ENCODE results near the gene TK2.

Gene TK2

GRCh38 chr16:66477028-66477515 is 72.8 kb downstream of the TK2 start:
- no peak overlapping the region for H3K4me3 ChIP-seq (ENCODE audit: low read depth, low read length)
- H3K9ac ChIP-seq (ENCODE audit: low read depth, low read length), result no peak overlapping the region
- H3K27ac ChIP-seq (ENCODE audit: low read depth, low read length), result no peak overlapping the region
- H3K4me1 ChIP-seq (ENCODE audit: control insufficient read depth, insufficient read depth, low read length), result no peaks in the 10 kb centered on the region
- H3K36me3 ChIP-seq (ENCODE audit: control insufficient read depth, insufficient read depth, low read length), result no peaks in the 10 kb centered on the region
- H3K27me3 ChIP-seq (ENCODE audit: control insufficient read depth, insufficient read depth, low read length), result peaks cover 3% of the 10 kb centered on the region; the same call in 1 of the 2 replicates
- H3K9me3 ChIP-seq (ENCODE audit: control insufficient read depth, insufficient read depth, low read length), result no peaks in the 10 kb centered on the region

GRCh38 chr16:66476328-66477027 is 73.4 kb downstream of the TK2 start:
- no peaks in the 10 kb centered on the region for H3K9me3 ChIP-seq (ENCODE audit: control insufficient read depth, insufficient read depth, low read length)
- no peak overlapping the region for H3K9ac ChIP-seq (ENCODE audit: low read depth, low read length)
- peaks cover 3% of the 10 kb centered on the region; the same call in 1 of the 2 replicates for H3K27me3 ChIP-seq (ENCODE audit: control insufficient read depth, insufficient read depth, low read length)
- no peak overlapping the region for H3K4me3 ChIP-seq (ENCODE audit: low read depth, low read length)
- no peak overlapping the region for H3K27ac ChIP-seq (ENCODE audit: low read depth, low read length)
- H3K4me1 ChIP-seq (ENCODE audit: control insufficient read depth, insufficient read depth, low read length), result no peaks in the 10 kb centered on the region
- no peaks in the 10 kb centered on the region for H3K36me3 ChIP-seq (ENCODE audit: control insufficient read depth, insufficient read depth, low read length)

GRCh38 chr16:66475232-66475631 is 74.7 kb downstream of the TK2 start:
- H3K4me3 ChIP-seq (ENCODE audit: low read depth, low read length), result no peak overlapping the region
- no peak overlapping the region for H3K9ac ChIP-seq (ENCODE audit: low read depth, low read length)
- H3K27me3 ChIP-seq (ENCODE audit: control insufficient read depth, insufficient read depth, low read length), result peaks cover 3% of the 10 kb centered on the region; the same call in 1 of the 2 replicates
- H3K27ac ChIP-seq (ENCODE audit: low read depth, low read length), result no peak overlapping the region
- no peaks in the 10 kb centered on the region for H3K4me1 ChIP-seq (ENCODE audit: control insufficient read depth, insufficient read depth, low read length)
- no peaks in the 10 kb centered on the region for H3K36me3 ChIP-seq (ENCODE audit: control insufficient read depth, insufficient read depth, low read length)
- no peaks in the 10 kb centered on the region for H3K9me3 ChIP-seq (ENCODE audit: control insufficient read depth, insufficient read depth, low read length)

- H3K36me3 ChIP-seq (ENCODE audit: control insufficient read depth, insufficient read depth, low read length), result no peaks in the 10 kb centered on the region
- peaks cover 3% of the 10 kb centered on the region; the same call in 1 of the 2 replicates for H3K27me3 ChIP-seq (ENCODE audit: control insufficient read depth, insufficient read depth, low read length)
- no peaks in the 10 kb centered on the region for H3K9me3 ChIP-seq (ENCODE audit: control insufficient read depth, insufficient read depth, low read length)
- no peak overlapping the region for H3K4me3 ChIP-seq (ENCODE audit: low read depth, low read length)
- H3K27ac ChIP-seq (ENCODE audit: low read depth, low read length), result no peak overlapping the region
- H3K9ac ChIP-seq (ENCODE audit: low read depth, low read length), result no peak overlapping the region
- H3K4me1 ChIP-seq (ENCODE audit: control insufficient read depth, insufficient read depth, low read length), result no peaks in the 10 kb centered on the region
Measured at GRCh38 chr16:66474750-66475199, 75.1 kb downstream of the TK2 start.

- no peak overlapping the region for H3K9ac ChIP-seq (ENCODE audit: low read depth, low read length)
Measured at GRCh38 chr16:66473654-66474519, 76.0 kb downstream of the TK2 start.

GRCh38 chr16:66473051-66473571 is 76.8 kb downstream of the TK2 start:
- Histone ChIP-seq H3K36me3 (ENCODE audit: control insufficient read depth, insufficient read depth, low read length) (no peaks in the 10 kb centered on the region), H3K4me3 (ENCODE audit: low read depth, low read length) (no peak overlapping the region), H3K4me1 (ENCODE audit: control insufficient read depth, insufficient read depth, low read length) (no peaks in the 10 kb centered on the region), H3K9me3 (ENCODE audit: control insufficient read depth, insufficient read depth, low read length) (no peaks in the 10 kb centered on the region), H3K27ac (ENCODE audit: low read depth, low read length) (no peak overlapping the region), H3K9ac (ENCODE audit: low read depth, low read length) (no peak overlapping the region), H3K27me3 (ENCODE audit: control insufficient read depth, insufficient read depth, low read length) (peaks cover 3% of the 10 kb centered on the region; the same call in 1 of the 2 replicates)

More at GRCh38 chr16:66473654-66474519, 76.0 kb downstream of the TK2 start:
- no peak overlapping the region for H3K27ac ChIP-seq (ENCODE audit: low read depth, low read length)
- H3K4me1 ChIP-seq (ENCODE audit: control insufficient read depth, insufficient read depth, low read length), result no peaks in the 10 kb centered on the region
- H3K4me3 ChIP-seq (ENCODE audit: low read depth, low read length), result no peak overlapping the region
- H3K36me3 ChIP-seq (ENCODE audit: control insufficient read depth, insufficient read depth, low read length), result no peaks in the 10 kb centered on the region
- H3K27me3 ChIP-seq (ENCODE audit: control insufficient read depth, insufficient read depth, low read length), result peaks cover 3% of the 10 kb centered on the region; the same call in 1 of the 2 replicates
- H3K9me3 ChIP-seq (ENCODE audit: control insufficient read depth, insufficient read depth, low read length), result no peaks in the 10 kb centered on the region

- Histone ChIP-seq H3K27me3 (ENCODE audit: control insufficient read depth, insufficient read depth, low read length) (peaks cover 3% of the 10 kb centered on the region; the same call in 1 of the 2 replicates), H3K36me3 (ENCODE audit: control insufficient read depth, insufficient read depth, low read length) (no peaks in the 10 kb centered on the region), H3K4me3 (ENCODE audit: low read depth, low read length) (no peak overlapping the region), H3K9ac (ENCODE audit: low read depth, low read length) (no peak overlapping the region), H3K4me1 (ENCODE audit: control insufficient read depth, insufficient read depth, low read length) (no peaks in the 10 kb centered on the region), H3K9me3 (ENCODE audit: control insufficient read depth, insufficient read depth, low read length) (no peaks in the 10 kb centered on the region), H3K27ac (ENCODE audit: low read depth, low read length) (no peak overlapping the region)
Measured at GRCh38 chr16:66471716-66472393, 78.1 kb downstream of the TK2 start.

GRCh38 chr16:66471264-66471663 is 78.7 kb downstream of the TK2 start:
- no peaks in the 10 kb centered on the region for H3K9me3 ChIP-seq (ENCODE audit: control insufficient read depth, insufficient read depth, low read length)
- H3K4me3 ChIP-seq (ENCODE audit: low read depth, low read length), result no peak overlapping the region
- no peaks in the 10 kb centered on the region for H3K36me3 ChIP-seq (ENCODE audit: control insufficient read depth, insufficient read depth, low read length)
- H3K27ac ChIP-seq (ENCODE audit: low read depth, low read length), result no peak overlapping the region
- peaks cover 3% of the 10 kb centered on the region; the same call in 1 of the 2 replicates for H3K27me3 ChIP-seq (ENCODE audit: control insufficient read depth, insufficient read depth, low read length)
- no peak overlapping the region for H3K9ac ChIP-seq (ENCODE audit: low read depth, low read length)
- no peaks in the 10 kb centered on the region for H3K4me1 ChIP-seq (ENCODE audit: control insufficient read depth, insufficient read depth, low read length)

GRCh38 chr16:66470556-66470955 is 79.4 kb downstream of the TK2 start:
- Histone ChIP-seq H3K4me1 (ENCODE audit: control insufficient read depth, insufficient read depth, low read length) (no peaks in the 10 kb centered on the region), H3K27me3 (ENCODE audit: control insufficient read depth, insufficient read depth, low read length) (peaks cover 3% of the 10 kb centered on the region), H3K27ac (ENCODE audit: low read depth, low read length) (no peak overlapping the region), H3K9me3 (ENCODE audit: control insufficient read depth, insufficient read depth, low read length) (no peaks in the 10 kb centered on the region), H3K9ac (ENCODE audit: low read depth, low read length) (no peak overlapping the region), H3K4me3 (ENCODE audit: low read depth, low read length) (no peak overlapping the region), H3K36me3 (ENCODE audit: control insufficient read depth, insufficient read depth, low read length) (no peaks in the 10 kb centered on the region)

GRCh38 chr16:66469947-66470546 is 79.9 kb downstream of the TK2 start:
- Histone ChIP-seq H3K27ac (ENCODE audit: low read depth, low read length) (no peak overlapping the region), H3K27me3 (ENCODE audit: control insufficient read depth, insufficient read depth, low read length) (peaks cover 3% of the 10 kb centered on the region), H3K9me3 (ENCODE audit: control insufficient read depth, insufficient read depth, low read length) (no peaks in the 10 kb centered on the region), H3K9ac (ENCODE audit: low read depth, low read length) (no peak overlapping the region), H3K4me3 (ENCODE audit: low read depth, low read length) (no peak overlapping the region), H3K4me1 (ENCODE audit: control insufficient read depth, insufficient read depth, low read length) (no peaks in the 10 kb centered on the region), H3K36me3 (ENCODE audit: control insufficient read depth, insufficient read depth, low read length) (no peaks in the 10 kb centered on the region)

Data from HUES48 (cell line).